ENCODE measurements around the gene KCNE1.
A peak's percentile ranks its signal among the peaks of the same experiment; 100 is the strongest.

DNA sequence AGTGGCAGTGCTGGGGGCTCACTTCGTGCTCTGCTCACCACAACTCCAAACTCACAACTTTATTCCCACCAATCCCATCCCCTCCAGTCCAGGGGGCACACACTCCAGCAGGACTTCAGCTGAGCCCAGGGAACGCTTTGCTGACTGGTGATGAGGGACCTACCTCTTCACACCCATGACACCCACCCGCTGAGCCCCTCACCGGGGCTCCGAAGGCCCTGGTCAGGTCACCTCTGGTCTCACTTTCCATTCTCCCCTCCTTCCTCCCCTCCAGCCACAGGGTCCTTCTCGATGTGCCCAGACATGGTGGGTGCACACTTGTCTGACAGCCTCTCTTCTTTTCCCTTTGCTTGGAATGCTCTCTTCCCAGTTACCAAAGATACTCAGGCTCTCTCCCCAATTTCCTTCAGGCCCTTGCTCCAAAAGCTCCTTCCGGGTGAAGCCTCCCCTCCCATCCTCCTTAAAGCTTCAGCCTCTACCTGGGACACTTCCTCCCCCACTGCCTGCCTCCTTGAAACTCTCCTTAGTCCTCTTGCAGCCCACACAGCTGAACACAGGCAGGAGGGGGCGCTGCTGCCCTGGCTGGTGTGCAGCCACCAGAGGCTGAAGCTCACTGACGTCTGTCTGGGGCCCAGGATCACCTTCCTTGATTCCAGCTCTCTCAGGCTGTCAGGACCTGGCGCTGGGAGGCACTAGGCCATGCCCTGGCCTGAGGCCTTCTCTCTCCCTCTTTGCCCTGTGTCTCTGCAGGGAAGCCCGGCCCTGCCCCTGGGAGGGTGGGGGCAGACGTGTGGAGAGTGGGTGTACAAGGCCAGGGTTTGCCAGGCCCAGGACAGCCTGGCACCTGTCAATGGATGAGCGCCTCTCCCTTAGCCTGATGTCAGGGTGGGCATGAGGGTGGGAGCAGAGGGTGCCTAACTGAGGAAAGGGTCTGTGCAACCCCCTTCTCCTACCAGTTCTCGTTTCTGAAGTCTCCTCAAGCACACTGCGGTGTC is 1.6 kb downstream of the KCNE1 start:
- TF ChIP-seq, protein P1, sequence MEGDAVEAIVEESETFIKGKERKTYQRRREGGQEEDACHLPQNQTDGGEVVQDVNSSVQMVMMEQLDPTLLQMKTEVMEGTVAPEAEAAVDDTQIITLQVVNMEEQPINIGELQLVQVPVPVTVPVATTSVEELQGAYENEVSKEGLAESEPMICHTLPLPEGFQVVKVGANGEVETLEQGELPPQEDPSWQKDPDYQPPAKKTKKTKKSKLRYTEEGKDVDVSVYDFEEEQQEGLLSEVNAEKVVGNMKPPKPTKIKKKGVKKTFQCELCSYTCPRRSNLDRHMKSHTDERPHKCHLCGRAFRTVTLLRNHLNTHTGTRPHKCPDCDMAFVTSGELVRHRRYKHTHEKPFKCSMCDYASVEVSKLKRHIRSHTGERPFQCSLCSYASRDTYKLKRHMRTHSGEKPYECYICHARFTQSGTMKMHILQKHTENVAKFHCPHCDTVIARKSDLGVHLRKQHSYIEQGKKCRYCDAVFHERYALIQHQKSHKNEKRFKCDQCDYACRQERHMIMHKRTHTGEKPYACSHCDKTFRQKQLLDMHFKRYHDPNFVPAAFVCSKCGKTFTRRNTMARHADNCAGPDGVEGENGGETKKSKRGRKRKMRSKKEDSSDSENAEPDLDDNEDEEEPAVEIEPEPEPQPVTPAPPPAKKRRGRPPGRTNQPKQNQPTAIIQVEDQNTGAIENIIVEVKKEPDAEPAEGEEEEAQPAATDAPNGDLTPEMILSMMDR (conservative IDR thresholded peaks at IDR 0.05 in 1 of 2, IDR thresholded peaks at IDR 0.05 in 1 of 2; ENCODE audit: low read depth in 1 of 2, low read length in 2 of 2): peak; percentile 72 to 77
- no peak for TF ChIP-seq EZH2 (IDR thresholded peaks at IDR 0.05; ENCODE audit: low read length, missing control alignments)

Data from fibroblast of lung (primary cell).